Measurements from ENCODE around the gene FGFR3.
"Not testable (repeated sequence)": the region's sequence is repeated elsewhere in the genome, so short reads cannot be mapped to it uniquely, and the experiment has no call there.

FGFR3 gene

GRCh38 chr4:1843852-1844251, 50.8 kb downstream of the FGFR3 start:
- no peaks in the 10 kb centered on the region for H3K27me3 Mint-ChIP-seq
- peaks cover 28% of the 10 kb centered on the region for H3K4me1 Mint-ChIP-seq
- H3K36me3 Mint-ChIP-seq (ENCODE audit: insufficient read depth): peaks cover 40% of the 10 kb centered on the region
- no peak for DNase-seq (ENCODE audit: low spot score in 2 of 2)
- H3K9me3 Mint-ChIP-seq: no peaks in the 10 kb centered on the region
- H3K27ac Mint-ChIP-seq (ENCODE audit: low read depth): no peak overlapping the region
- ATAC-seq (replicated peaks; ENCODE audit: extremely low read depth, poor library complexity, severe bottlenecking): no peak
- H3K4me3 Mint-ChIP-seq: no peak overlapping the region

DNA sequence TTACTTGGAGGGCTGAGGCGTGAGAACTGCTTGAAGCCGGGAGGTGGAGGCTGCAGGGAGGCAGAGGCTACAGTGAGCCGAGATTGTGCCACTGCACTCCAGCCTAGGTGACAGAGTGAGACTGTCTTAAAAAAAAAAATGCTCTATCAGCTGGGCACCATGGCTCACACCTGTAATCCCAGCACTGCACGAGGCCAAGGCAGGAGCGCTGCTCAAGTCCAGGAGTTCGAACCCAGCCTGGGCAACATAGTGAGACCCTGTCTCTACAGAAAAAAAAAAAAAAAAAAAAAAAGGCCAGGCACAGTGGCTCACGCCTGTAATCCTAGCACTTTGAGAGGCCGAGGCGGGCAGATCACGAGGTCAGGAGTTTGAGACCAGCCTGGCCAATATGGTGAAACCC, 51.5 kb downstream of the FGFR3 start:
- not testable (repeated sequence) for DNase-seq (ENCODE audit: low spot score in 2 of 2); H3K27ac Mint-ChIP-seq (ENCODE audit: low read depth); H3K27me3 Mint-ChIP-seq; ATAC-seq (replicated peaks; ENCODE audit: extremely low read depth, poor library complexity, severe bottlenecking); H3K4me3 Mint-ChIP-seq; H3K9me3 Mint-ChIP-seq
- Mint-ChIP-seq H3K4me1 (peaks cover 22% of the 10 kb centered on the region), H3K36me3 (ENCODE audit: insufficient read depth) (peaks cover 38% of the 10 kb centered on the region)

DNA sequence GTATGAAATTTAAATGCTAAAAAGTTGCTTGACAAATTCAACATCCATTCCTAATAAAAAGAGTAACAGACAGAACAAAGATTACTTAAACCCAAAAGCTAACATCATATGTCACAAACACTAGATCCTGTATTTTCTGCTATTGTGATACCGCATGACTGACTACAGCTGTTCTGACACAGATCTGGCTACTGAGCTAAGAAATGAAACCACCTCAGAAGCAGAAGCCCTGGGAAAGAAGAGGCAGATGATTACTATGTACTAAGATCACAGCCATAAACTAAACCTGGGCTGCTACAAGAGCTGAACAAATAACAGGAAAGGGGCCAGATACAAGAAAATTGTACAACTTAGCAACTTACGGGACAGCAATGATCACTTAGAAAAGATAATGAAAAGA, 53.5 kb downstream of the FGFR3 start:
- H3K9me3 Mint-ChIP-seq: no peaks in the 10 kb centered on the region
- peaks cover 23% of the 10 kb centered on the region for H3K4me1 Mint-ChIP-seq
- DNase-seq (ENCODE audit: low spot score in 2 of 2) (no peak), ATAC-seq (replicated peaks; ENCODE audit: extremely low read depth, poor library complexity, severe bottlenecking) (no peak)
- H3K4me3 Mint-ChIP-seq: no peak overlapping the region
- no peaks in the 10 kb centered on the region for H3K27me3 Mint-ChIP-seq
- no peak overlapping the region for H3K27ac Mint-ChIP-seq (ENCODE audit: low read depth)
- peaks cover 33% of the 10 kb centered on the region for H3K36me3 Mint-ChIP-seq (ENCODE audit: insufficient read depth)

DNA sequence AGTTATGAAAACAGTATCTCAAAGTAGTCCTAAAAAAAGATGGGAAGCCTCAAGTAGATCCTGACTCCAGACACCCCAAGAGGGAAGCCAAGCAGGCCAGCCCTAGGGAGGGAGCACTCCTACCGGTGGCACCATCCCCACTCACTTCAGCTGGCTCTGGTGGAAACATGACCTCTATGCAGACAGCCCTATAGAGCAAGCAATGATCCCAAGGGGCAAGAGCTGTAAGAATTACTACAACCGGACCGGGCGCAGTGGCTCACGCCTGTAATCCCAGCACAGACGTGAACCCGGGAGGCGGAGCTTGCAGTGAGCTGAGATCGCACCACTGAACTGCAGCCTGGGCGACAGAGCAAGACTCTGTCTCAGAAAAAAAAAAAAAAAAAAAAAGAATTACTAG, 57.2 kb downstream of the FGFR3 start:
- Mint-ChIP-seq H3K36me3 (ENCODE audit: insufficient read depth) (peaks cover 18% of the 10 kb centered on the region), H3K27ac (ENCODE audit: low read depth) (no peak overlapping the region), H3K4me1 (peaks cover 32% of the 10 kb centered on the region), H3K4me3 (no peak overlapping the region), H3K9me3 (no peaks in the 10 kb centered on the region), H3K27me3 (no peaks in the 10 kb centered on the region)
- ATAC-seq (replicated peaks; ENCODE audit: extremely low read depth, poor library complexity, severe bottlenecking): no peak
- DNase-seq (ENCODE audit: low spot score in 2 of 2): no peak

- no peak overlapping the region for H3K4me3 Mint-ChIP-seq
- H3K36me3 Mint-ChIP-seq (ENCODE audit: insufficient read depth): peaks cover 13% of the 10 kb centered on the region
- DNase-seq (ENCODE audit: low spot score in 2 of 2): no peak
- H3K27me3 Mint-ChIP-seq: no peaks in the 10 kb centered on the region
- no peak overlapping the region for H3K27ac Mint-ChIP-seq (ENCODE audit: low read depth)
- no peak for ATAC-seq (replicated peaks; ENCODE audit: extremely low read depth, poor library complexity, severe bottlenecking)
- peaks cover 32% of the 10 kb centered on the region for H3K4me1 Mint-ChIP-seq
- H3K9me3 Mint-ChIP-seq: no peaks in the 10 kb centered on the region
Measured at GRCh38 chr4:1851160-1851559, 58.1 kb downstream of the FGFR3 start.

- H3K36me3 Mint-ChIP-seq (ENCODE audit: insufficient read depth): peaks cover 9% of the 10 kb centered on the region
- H3K27me3 Mint-ChIP-seq: no peaks in the 10 kb centered on the region
- no peaks in the 10 kb centered on the region for H3K9me3 Mint-ChIP-seq
- no peak overlapping the region for H3K4me3 Mint-ChIP-seq
- H3K4me1 Mint-ChIP-seq: peaks cover 32% of the 10 kb centered on the region
- no peak for DNase-seq (ENCODE audit: low spot score in 2 of 2)
- ATAC-seq (replicated peaks; ENCODE audit: extremely low read depth, poor library complexity, severe bottlenecking): no peak
- H3K27ac Mint-ChIP-seq (ENCODE audit: low read depth): peak overlapping the region; percentile 64
Measured at GRCh38 chr4:1851575-1852410, 58.7 kb downstream of the FGFR3 start.

GRCh38 chr4:1852904-1853623, 60.0 kb downstream of the FGFR3 start:
- H3K9me3 Mint-ChIP-seq: no peaks in the 10 kb centered on the region
- H3K27ac Mint-ChIP-seq (ENCODE audit: low read depth): peak overlapping the region; percentile 45
- no peak overlapping the region for H3K4me3 Mint-ChIP-seq
- H3K36me3 Mint-ChIP-seq (ENCODE audit: insufficient read depth): peaks cover 2% of the 10 kb centered on the region
- peaks cover 32% of the 10 kb centered on the region for H3K4me1 Mint-ChIP-seq
- H3K27me3 Mint-ChIP-seq: no peaks in the 10 kb centered on the region
- ATAC-seq (replicated peaks; ENCODE audit: extremely low read depth, poor library complexity, severe bottlenecking) (no peak), DNase-seq (ENCODE audit: low spot score in 2 of 2) (no peak)

DNA sequence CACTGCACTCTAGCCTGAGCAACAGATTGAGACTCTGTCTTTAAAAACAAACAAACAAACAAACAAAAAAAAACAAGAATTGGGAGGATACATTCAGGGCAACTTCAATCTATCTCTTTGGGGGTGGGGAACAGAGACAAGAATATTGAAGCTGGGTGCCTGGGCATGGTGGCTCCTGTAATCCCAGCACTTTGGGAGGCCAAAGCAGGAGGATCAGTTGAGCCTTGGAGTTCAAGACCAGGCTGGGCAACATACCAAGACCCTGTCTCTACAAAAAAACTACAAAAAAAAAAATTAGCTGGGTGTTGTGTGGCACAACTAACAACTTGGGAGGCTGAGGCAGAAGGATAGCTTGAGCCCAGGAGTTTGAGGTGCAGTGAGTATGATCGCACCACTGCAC, 61.7 kb downstream of the FGFR3 start:
- peaks cover 2% of the 10 kb centered on the region for H3K36me3 Mint-ChIP-seq (ENCODE audit: insufficient read depth)
- H3K9me3 Mint-ChIP-seq: no peaks in the 10 kb centered on the region
- peak overlapping the region; percentile 67 for H3K4me3 Mint-ChIP-seq
- no peak overlapping the region for H3K27ac Mint-ChIP-seq (ENCODE audit: low read depth)
- H3K4me1 Mint-ChIP-seq: peaks cover 32% of the 10 kb centered on the region
- DNase-seq (ENCODE audit: low spot score in 2 of 2) (no peak), ATAC-seq (replicated peaks; ENCODE audit: extremely low read depth, poor library complexity, severe bottlenecking) (no peak)
- H3K27me3 Mint-ChIP-seq: no peaks in the 10 kb centered on the region

GRCh38 chr4:1855333-1856070, 62.4 kb downstream of the FGFR3 start:
- Mint-ChIP-seq H3K4me1 (peaks cover 32% of the 10 kb centered on the region), H3K27ac (ENCODE audit: low read depth) (no peak overlapping the region), H3K27me3 (no peaks in the 10 kb centered on the region), H3K9me3 (no peaks in the 10 kb centered on the region), H3K36me3 (ENCODE audit: insufficient read depth) (peaks cover 2% of the 10 kb centered on the region), H3K4me3 (peak overlapping the region; percentile 78)
- peak; percentile 25 for ATAC-seq (replicated peaks; ENCODE audit: extremely low read depth, poor library complexity, severe bottlenecking)
- DNase-seq (ENCODE audit: low spot score in 2 of 2): no peak

DNA sequence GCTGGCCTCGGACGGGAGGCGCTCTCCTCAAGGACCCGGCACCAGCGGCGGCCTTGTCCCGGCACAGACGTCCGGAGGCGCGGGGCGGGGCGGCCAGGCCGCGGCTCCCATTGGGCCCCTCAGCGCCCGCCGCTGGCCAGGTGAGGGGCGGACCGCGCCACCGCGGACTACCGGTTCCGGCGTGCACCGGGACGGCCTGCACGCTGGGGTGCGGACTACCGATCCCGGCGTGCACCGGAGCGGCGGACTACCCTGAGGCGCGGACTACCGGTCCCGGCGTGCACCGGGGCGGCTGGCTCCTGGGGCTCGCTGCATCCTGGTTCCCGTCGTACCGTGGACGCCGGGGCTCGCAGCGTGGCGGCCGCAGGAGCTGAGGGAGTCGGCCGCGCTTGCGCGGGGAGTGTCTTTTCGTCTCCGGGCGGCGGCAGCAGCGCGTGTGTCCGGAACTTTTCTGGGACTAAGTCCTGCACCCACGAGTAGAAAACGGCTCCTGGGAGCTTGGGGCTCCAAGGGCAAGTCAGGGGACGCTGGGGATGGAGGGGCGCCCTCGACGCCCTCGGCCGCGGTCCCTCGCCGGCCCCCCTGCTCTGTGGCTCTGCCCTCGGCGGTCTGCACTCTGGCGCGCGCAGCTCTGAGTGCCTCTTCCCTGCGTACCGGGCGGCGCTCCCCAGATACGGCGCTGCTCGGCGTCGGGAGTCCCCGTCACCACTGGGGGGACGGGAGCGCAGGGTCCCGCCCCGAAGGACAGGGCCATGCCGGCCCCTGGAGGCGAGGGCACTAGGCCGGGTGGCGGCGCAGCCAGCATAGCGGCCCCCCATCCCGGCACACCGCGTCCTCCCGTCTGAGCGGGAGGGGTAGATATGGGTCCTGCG, 63.2 kb downstream of the FGFR3 start, which contains the start of gene LETM1:
Gene LETM1, minus strand, starts transcription at position 86 of the 872 bp plus-strand sequence. CDS start 206 bp downstream, outside the sequence.
- no peaks in the 10 kb centered on the region for H3K9me3 Mint-ChIP-seq
- no peaks in the 10 kb centered on the region for H3K27me3 Mint-ChIP-seq
- H3K4me3 Mint-ChIP-seq: peak within 1 kb of the TSS; percentile 78
- H3K4me1 Mint-ChIP-seq: peaks cover 32% of the 10 kb centered on the region
- peaks cover 2% of the 10 kb centered on the region for H3K36me3 Mint-ChIP-seq (ENCODE audit: insufficient read depth)
- peak within 1 kb of the TSS; percentile 46 for H3K27ac Mint-ChIP-seq (ENCODE audit: low read depth)
- peak; percentile 99 for ATAC-seq (replicated peaks; ENCODE audit: extremely low read depth, poor library complexity, severe bottlenecking)
- peak; percentile 79 to 81 for DNase-seq (ENCODE audit: low spot score in 2 of 2)

- Mint-ChIP-seq H3K27ac (ENCODE audit: low read depth) (peak overlapping the region; percentile 46), H3K27me3 (no peaks in the 10 kb centered on the region), H3K9me3 (no peaks in the 10 kb centered on the region), H3K36me3 (ENCODE audit: insufficient read depth) (peaks cover 5% of the 10 kb centered on the region), H3K4me1 (peaks cover 25% of the 10 kb centered on the region), H3K4me3 (peak overlapping the region; percentile 78)
- DNase-seq (ENCODE audit: low spot score in 2 of 2): no peak
- ATAC-seq (replicated peaks; ENCODE audit: extremely low read depth, poor library complexity, severe bottlenecking): no peak
Measured at GRCh38 chr4:1856943-1857699, 64.0 kb downstream of the FGFR3 start.

Data from central memory CD8-positive, alpha-beta T cell (primary cell).